ENCODE measurements around the gene NQO2.

GRCh38 chr6:3033652-3034051 lies 34.0 kb downstream of the NQO2 start:
- TF ChIP-seq POLR2A (IDR thresholded peaks at IDR 0.05): no peak
- TF ChIP-seq, protein P1, sequence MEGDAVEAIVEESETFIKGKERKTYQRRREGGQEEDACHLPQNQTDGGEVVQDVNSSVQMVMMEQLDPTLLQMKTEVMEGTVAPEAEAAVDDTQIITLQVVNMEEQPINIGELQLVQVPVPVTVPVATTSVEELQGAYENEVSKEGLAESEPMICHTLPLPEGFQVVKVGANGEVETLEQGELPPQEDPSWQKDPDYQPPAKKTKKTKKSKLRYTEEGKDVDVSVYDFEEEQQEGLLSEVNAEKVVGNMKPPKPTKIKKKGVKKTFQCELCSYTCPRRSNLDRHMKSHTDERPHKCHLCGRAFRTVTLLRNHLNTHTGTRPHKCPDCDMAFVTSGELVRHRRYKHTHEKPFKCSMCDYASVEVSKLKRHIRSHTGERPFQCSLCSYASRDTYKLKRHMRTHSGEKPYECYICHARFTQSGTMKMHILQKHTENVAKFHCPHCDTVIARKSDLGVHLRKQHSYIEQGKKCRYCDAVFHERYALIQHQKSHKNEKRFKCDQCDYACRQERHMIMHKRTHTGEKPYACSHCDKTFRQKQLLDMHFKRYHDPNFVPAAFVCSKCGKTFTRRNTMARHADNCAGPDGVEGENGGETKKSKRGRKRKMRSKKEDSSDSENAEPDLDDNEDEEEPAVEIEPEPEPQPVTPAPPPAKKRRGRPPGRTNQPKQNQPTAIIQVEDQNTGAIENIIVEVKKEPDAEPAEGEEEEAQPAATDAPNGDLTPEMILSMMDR (IDR thresholded peaks at IDR 0.05 in 8 of 11, conservative IDR thresholded peaks at IDR 0.05 in 3 of 11): no peak
- TF ChIP-seq POLR2AphosphoS5 (IDR thresholded peaks at IDR 0.05): no peak
